HG02623 (cell line): ENCODE data around the gene RHCE.
"Not testable (repeated sequence)": the region's sequence is repeated elsewhere in the genome, so short reads cannot be mapped to it uniquely, and the experiment has no call there.

Experiments
- ATAC-seq: cut with Tn5 transposase; IDR thresholded peaks from one replicate; pipeline ENCODE4 v1.9.1; 2021; ENCODE audit warnings: moderate library complexity; ENCODE audit not compliant: unreplicated experiment

RHCE gene

DNA sequence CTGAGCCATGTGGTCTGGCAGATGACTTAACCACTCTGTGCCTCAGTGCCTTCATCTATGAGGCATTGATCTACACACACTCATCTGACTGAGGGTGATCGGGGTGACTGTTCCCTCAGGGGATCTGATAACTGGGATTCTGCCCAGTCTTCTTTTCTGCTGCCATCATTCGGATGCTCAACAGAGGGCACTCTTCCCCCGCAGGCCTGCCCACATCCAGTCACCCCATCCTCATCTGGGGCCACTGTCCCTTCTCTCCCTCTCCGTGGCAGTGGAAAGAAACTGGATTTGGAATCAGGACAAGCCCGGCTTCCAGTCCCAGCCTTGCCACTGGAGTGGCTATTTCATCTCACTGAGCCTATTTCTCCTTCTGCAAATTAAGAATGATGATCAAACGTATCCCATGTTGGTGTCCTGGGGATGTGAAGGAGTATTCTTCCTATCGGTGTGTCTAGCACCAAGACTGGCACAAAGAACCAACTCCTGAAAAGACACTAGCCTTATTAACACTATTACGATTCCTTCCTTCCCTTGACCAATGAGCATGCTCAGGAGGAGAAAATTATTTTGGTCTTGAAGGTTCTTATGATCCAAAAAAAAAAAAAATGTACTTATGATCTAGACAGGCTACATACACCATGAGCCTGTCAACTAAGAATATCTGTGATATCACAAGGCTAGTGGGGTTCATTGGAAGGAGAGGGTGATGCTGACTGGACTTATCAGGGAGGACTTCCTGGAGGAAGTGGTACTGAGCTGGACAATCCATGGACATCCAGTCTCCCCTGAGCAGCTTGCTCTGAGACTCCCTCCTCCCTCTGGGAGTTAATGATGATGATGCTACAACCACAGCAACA, 17.4 kb downstream of the RHCE start:
- ATAC-seq: not testable (repeated sequence)

DNA sequence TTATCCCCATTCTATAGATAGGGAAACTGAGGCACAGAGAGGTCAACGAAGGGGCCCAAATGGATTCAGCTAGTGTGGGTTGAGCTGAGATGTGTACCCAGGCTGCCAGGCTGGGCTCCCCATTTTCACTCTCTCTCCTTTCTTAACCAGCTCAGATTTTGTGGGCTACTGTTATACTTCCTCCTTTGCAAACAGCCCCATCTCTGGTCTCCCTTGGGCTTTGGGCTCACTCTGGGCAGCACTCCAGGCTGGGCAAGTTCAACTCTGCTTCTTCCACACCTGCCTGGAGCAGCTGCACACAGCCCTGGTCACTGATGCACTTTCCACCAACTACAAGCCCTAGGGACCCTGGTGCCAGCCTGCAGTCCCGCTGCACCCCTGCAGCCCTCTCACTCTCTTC, 22.5 kb downstream of the RHCE start:
- not testable (repeated sequence) for ATAC-seq

DNA sequence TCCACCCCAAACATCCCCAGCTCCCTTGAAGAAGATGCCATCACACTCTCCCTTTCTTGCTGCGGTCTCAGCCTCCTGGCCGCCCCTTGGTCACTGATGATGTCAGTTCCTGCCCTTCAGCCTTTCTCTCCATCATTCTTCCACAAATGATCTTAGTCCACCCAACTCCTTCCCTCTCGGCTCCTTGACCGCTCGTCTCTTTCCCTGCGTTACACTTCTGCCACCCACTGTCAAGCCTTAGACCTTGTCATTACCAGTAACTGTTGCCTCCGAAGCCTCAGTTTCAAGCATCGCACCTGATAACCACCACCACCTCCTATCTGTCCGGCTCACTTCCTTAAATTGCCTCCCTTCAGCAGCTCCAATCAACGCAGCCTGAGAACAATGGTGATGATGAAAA, 23.1 kb downstream of the RHCE start:
- ATAC-seq: not testable (repeated sequence)

DNA sequence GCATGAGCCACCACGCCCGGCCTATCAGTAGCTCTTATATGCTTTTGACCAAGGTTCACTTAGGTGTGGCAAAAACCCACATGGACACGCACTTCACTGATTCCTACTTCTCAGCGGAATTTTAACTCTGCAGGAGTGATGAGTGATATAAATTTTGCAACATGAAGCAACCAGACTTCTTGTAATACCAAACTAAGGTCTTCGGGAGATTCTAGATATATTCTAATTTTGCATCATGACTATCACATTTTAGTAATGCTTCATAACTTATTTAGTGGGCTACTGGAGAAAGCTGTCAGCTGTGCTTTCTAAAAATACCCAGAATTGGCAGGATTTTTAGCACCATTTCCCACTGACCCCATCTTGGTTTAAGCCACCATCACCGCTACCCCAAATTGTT, 27.8 kb downstream of the RHCE start:
- no peak for ATAC-seq

DNA sequence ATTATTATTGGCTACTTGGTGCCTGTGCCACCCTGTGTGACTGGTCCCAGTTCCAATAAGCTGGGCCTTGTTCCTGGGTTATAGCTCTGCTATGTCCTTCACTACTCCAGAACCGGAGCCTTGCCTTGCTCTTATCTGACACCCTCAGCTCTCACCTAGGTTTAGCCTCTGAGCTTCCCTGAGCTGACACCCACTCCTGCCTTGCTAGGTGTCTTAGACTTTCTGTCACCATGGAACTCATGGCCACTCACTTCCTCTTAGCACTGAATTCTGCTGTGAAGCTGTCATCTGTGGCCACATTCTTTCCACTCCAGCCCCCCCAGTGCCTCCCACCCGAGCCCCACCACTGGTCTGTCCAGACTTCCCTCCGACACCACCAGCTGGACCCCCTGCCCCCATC, 30.9 kb downstream of the RHCE start:
- ATAC-seq: not testable (repeated sequence)

DNA sequence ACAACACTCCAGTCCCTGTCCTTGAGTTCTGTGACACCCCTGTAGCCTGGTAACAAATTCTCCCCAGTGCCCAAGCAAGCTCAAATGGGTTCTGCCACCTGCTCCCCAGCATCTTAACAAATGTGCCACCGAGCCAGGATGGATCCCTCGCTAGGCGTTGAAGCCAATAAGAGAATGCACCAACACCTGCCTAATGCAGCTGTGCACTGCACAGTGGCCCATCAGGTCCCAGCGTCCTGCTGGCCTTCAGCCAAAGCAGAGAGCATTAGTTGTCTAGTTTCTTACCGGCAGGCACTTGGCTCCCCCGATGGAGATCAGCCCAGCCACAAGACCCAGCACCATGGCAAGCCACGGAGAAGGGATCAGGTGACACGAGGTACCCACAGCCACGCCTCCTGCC, 31.9 kb downstream of the RHCE start:
- not testable (repeated sequence) for ATAC-seq

DNA sequence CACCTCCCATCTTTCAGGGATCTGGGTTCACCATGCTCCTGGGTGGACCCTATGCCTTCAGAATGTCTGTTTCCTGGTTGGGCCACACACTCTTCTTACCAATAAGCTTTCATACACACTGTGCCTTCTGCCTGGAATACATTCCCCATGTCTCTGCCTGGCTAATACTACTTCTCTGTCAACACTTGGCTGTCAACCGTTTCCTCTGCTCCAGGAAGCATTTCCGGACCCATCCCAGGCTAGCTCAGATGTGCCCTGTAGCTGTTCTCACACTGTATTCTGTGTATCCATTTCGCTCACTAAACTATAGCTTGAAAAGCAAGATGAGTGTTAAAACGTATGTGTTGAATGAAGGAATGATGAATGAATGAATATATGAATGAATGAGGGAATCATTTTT, 33.5 kb downstream of the RHCE start:
- ATAC-seq: not testable (repeated sequence)

DNA sequence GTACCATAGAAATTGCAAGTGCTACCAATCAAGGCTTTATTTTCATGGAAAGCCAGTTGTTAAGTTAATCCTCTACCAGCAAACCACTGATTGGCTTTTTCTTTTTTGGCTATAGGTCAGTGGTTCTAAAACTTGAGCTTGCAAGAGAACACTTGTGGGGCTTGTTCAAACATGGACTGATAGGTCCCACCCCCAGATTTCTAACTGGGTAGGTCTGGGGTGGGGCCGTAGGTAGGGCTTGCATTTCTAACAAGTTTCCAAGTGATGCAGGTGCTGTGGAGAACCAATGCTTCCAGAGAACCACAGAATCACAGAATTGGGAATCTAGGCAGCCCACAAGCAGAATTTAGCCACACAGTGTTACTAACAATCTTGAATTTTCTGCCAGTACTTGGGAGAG, 36.8 kb downstream of the RHCE start:
- ATAC-seq: not testable (repeated sequence)

DNA sequence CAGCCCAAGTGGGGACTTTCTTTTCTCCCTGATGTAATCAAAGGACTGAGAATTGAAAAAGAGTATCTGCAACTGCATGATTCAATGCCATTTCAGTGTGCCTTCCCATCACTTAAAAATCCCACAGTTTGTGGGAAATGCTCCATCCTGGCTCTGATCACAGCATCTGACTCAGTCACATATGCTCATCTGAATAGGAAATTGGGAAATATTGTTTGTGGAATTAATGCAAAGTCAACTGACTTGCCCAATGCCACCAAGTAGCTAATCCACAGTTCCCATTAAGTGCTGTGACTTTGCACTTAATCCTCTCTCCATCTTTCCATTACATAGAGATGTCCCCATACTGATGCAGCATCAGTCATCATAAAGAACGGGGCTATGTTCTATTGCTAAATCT, 37.5 kb downstream of the RHCE start:
- ATAC-seq: not testable (repeated sequence)

DNA sequence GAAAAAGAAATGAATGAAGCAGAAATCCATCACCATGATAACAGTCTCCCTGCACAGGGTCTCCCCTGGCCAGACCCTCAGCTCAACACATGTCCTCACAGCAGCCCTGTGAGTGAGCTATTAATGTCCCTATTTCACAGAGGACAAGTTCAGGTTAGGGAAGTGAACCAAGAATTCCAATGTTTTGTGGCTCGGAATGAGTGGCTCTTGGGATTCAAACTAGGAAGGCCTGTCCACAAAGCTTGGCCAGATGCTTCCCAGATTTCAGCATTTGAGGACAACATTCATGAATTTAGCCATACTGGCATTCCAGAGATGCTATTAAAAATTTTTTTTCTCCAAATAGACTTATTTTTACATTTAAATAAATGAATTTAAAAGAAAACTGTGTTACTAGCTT, 38.1 kb downstream of the RHCE start:
- ATAC-seq: not testable (repeated sequence)

DNA sequence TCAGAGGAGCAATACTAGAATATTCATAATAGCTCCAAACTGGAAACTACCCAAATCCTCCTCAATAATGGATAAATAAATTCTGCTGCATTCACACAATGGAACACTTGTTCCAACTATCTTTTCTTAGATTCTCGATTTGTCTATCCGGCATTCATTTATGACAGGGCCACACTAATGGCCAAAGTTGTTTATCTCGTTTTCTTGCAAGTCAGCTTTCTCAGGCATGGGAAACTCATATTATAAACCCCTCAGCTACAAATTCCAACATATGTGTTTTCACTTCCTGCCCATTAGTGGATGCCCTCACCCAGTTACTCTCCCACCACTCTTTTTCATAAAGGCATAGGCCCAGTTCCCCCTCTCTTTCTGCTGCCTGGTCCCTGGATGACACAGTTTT, 42.3 kb downstream of the RHCE start:
- not testable (repeated sequence) for ATAC-seq

DNA sequence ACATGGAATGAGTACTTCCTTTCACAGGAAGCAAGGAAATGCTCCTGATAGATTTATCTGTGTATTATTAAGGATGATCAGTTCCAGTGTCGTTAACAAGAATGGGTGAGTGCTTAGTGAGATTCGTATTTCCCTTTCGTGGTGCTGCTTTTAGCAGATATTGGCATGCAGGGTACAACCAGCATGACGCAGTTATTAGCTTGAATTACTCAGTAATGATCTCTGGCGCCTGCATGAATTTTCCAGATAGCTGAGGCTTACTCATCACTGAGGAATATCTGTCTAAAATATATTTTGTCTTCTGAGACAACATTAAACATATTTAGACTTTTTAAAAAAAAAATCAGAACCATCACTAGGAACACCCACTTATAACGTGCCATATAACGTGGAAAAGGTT, 48.9 kb downstream of the RHCE start:
- not testable (repeated sequence) for ATAC-seq

DNA sequence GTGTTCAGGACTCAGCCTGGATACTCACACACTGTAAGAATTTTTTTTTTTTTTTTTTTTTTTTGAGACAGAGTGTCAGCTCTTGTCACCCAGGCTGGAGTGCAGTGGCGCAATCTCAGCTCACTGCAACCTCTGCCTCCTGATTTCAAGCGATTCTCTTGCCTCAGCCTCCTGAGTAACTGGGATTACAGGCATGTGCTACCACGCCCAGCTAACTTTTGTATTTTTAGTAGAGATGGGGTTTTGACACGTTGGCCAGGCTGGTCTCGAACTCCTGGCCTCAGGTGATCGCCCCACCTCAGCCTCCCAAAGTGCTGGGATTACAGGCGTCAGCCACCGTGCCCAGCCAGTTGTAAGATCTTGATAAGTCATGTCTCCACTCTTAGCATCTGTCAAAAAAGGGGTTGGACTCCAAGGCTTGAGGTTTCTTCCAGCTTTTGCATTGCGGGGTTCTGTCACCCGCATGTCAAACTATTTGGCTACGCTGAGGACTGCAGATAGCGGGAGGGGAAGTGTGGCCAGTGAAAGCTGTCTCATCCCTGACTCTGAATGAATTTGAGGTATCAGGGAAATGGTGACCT, 50.8 kb downstream of the RHCE start:
- not testable (repeated sequence) for ATAC-seq

DNA sequence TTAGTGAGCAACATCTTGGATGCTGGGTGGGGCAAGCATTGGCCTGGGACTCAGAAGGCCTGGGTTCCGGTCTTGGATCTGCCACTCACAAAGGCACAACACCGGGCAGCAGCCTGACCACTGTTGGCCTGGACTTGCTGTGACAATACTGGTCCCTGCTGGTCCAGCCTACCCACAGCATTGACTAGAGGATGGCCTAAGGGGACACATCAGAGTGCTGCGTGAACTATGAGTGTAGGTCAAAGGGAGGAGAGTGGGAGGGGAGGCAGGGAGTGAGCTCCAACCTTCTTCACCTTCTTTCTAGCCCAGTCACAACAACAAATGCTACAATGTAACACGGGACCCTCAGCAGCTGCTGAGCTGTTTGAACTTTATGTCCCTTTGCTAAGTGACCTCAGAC, 51.4 kb downstream of the RHCE start:
- ATAC-seq: no peak

DNA sequence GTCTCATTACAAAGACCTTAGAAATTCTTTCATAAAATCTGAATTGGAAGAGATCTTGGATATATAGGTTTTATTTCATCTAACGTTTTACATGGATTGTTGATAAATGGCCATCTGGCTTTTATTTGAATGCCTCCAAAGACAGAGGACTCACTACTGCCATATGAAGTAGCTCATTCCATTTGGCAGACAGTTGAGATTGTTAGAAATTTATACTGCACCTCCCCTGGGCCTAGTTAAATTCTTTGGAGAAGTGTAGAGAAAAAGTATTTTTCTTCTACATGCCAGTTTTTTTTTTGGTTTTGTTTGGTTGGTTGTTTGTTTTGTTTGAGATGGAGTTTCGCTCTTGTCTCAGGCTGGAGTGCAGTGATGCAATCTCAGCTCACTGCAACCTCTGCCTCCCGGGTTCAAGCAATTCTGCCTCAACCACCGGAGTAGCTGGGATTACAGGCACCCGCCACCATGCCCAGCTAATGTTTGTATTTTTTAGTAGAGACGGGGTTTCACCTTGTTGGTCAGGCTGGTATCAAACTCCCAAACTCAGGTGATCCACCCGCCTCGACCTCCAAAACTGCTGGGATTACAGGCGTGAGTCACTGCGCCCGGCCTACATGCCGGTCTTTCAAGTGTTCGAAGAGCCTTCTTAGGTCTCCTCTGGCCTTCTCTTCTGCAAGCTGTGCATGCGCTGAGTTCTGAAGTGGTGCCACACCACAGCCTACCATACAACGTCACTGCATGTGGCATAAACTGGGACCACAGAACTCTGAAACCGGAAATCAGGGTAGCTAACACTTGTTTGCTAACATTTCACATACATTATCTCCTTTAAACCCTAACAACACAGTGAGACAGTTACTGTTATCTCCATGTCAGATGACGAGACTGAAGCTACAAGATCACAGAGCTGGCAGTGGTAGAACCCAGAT, 57.7 kb downstream of the RHCE start:
- ATAC-seq: not testable (repeated sequence)

DNA sequence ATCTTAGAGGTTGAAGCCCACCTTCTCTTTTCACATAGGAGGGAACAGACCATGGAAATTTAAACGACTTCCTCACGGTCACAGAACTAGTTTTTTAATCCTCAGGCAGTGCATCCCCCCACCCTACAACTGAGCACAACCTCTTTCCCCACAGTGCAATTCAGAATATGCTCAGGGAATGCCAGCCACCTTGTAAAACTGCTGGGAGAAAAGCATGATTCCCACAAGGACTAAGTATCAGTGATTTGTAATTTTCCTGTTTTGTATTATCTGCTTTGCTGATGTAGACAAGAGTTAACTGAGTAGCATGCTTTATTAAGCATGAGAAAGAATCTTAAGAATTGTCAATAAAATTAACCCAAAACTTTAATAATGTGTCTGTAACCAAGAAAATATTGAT, 58.7 kb downstream of the RHCE start:
- no peak for ATAC-seq

DNA sequence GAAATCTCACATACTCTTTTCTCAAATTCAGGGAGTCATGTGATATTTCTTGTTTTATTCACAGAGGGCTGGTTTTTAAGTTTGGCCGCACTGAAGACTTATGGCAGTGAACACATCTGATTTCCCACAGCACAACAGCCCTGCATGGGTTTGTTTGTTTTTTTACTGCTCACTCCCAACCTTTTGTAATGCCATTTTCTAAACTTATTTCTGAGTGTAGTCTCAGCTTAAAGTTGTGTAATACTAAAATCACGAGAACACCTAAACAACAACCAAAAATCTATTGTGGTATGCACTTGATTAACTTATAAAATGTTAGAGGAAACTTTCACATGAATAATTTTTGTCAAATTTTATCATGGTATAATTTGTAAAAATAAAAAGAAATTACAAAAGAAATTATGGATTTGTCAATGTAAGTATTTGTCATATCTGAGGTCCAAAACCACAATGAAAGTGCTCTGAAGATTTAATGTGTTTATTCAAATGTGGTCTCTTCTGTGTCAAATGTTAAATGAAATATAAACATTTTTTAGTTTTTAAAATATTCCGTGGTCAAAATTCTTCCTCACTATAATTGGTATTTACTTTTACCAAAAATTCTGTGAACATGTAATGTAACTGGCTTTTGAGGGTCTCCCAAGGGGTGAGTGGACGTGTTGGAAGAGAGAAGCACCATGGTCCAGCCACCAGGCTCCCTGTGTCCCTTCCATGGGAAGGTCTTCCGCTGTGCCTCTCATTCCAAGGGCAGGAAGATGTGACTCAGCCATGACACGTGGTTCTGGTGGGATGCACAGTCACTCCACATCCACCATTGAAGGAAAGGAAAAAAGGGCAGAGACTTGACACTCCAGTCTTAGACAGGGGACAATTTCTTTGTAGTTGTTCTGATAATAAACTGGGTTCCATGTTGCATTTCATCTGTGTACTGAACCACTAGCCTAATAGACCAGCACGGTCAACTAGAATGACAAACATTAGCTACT, 59.7 kb downstream of the RHCE start:
- no peak for ATAC-seq

DNA sequence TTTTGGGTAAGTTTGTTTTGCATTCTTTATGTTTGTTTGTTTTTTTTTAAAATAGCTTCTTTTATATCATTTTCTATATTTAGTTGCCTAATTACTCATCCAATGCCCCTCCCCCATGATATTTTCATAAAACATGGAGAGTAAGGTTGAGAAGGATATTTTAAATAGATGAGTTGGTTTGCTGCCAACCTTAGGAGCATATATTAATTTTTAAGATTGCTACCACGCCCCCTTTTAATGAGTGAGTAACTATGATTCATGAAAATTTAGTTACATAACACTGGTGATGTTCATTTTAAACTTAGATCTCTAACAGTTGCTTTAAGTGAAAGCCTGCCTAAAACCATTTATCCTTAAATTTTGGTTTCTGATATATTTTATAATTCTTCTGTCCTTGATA, 63.8 kb downstream of the RHCE start:
- no peak for ATAC-seq

DNA sequence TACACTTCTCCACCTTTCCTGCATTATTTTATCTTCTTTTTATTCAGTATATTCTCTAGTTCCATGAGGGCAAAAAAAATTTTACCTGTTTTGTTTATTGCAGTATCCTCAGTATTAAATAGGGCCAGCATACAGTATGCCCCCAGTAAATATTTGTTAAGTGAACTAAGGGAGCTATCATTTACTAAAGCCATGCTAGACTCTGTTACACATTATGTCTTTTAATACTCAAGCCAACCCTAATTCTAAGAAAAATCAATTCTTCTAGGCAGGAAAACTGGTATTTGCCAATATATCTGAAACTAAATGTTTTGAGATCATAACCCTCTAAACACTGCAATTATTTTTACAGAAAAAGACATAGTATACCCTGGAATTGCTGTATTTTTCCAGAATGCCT, 64.2 kb downstream of the RHCE start:
- no peak for ATAC-seq

DNA sequence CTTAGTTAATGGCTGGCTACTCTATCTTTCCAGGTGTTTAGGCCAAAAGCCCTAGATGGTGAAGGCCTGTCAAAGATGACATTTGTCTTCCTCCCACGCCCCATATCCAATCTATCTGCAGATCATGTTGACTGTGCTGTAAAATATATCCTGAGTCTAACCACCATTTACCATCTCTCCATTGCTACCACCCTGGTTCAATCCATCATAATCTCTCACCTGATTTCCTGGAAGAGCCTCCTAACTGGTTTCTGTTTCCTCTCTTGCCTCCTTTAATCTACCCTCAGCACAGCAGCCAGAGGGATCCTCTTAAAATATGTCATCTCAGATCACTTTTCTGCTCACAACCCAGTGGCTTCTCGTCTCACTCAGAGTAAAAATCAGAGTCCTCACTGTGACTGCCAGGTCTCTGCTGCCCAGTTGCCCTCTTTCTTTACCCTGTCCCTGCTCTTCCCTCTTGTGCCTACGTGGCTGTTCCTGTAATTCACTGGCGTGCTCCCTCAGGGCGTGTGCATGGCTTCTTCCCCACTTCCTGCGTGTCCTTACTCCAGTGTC, 64.7 kb downstream of the RHCE start:
- no peak for ATAC-seq
